Mucosa of rectum (tissue), 2 donors: Measurements from ENCODE around the gene MAP2K2.

Experiments
- H3K27ac ChIP-seq, 2 donors: one replicate each; pipeline ENCODE4 v1.7.0; 2013; ENCODE audit warnings: inconsistent platforms in 2 of 2, low read depth in 2 of 2, low read length in 2 of 2
- H3K27me3 ChIP-seq, 2 donors: one replicate each; pipeline ENCODE4 v1.7.0; 2013; ENCODE audit warnings: low read length in 2 of 2; ENCODE audit not compliant: control insufficient read depth in 2 of 2, insufficient read depth in 2 of 2
- H3K36me3 ChIP-seq, 2 donors: one replicate each; pipeline ENCODE4 v1.7.0; 2013; ENCODE audit warnings: low read length in 2 of 2; ENCODE audit not compliant: control insufficient read depth in 2 of 2, insufficient read depth in 2 of 2
- H3K4me1 ChIP-seq, 2 donors: one replicate each; pipeline ENCODE4 v1.7.0; 2013; ENCODE audit warnings: low read length in 2 of 2, mild to moderate bottlenecking in 1 of 2; ENCODE audit not compliant: control insufficient read depth in 2 of 2, insufficient read depth in 2 of 2
- H3K4me3 ChIP-seq, 2 donors: one replicate each; pipeline ENCODE4 v1.7.0; 2013; ENCODE audit warnings: low read length in 2 of 2
- H3K9ac ChIP-seq, 2 donors: one replicate each; pipeline ENCODE4 v1.7.0; 2013; ENCODE audit warnings: low read length in 2 of 2, low read depth in 1 of 2, mild to moderate bottlenecking in 1 of 2
- H3K9me3 ChIP-seq, 2 donors: one replicate each; pipeline ENCODE4 v1.7.0; 2013; ENCODE audit warnings: low read length in 2 of 2; ENCODE audit not compliant: control insufficient read depth in 2 of 2
- donor health status: healthy.
- donor health status: Normal muscosa, but diverticular disease.

Gene MAP2K2

DNA sequence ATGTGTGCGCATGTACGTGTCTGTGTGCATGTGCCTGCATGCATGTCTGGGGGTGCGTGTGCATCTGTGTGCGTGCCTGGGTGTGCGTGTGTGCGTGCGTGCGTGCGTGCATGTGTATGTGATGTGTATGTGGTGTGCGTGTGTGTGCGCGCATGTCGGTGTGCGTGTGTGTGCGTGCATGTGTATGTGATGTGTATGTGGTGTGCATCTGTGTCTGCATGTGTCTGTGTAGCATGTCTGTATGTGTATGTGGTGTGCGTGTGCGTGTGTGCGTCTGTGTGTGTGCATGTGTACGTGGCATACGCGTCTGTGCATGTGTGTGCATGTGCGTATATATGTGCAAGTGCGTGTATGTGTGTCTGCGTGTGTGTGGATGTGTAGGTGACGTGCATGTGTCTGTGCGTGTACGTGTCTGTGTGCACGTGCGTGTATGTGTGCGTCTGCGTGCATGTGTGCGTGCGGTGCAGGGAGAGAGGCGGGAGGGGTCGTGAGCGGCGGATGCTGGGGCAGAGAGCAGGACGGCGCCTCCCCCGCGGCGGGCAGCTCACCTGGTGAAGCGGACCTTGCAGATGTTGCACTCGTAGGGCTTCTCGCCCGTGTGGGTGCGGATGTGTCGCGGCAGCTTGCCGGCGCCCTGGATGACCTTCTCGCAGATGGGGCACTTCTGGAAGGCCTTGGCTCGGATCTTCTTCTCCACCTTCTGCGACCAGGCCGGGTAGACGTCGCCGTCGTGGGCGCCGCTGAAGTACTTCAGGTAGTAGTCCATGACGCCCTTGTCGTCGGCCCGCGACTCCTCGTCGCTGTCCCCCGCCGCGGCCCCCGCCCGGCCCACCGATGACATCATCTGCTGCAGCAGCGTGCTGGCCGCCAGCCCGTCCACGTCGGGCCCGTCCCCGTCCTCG lies 70.2 kb downstream of the MAP2K2 start:
- peak overlapping the region; percentile 26 to 46 for H3K4me3 ChIP-seq
- H3K27me3 ChIP-seq, result no peaks in the 10 kb centered on the region
- peak overlapping the region; percentile 93 to 96 for H3K27ac ChIP-seq
- H3K36me3 ChIP-seq, result peaks cover 43 to 45% of the 10 kb centered on the region in 2 donors
- H3K4me1 ChIP-seq, result peaks cover 50 to 64% of the 10 kb centered on the region in 2 donors
- peak overlapping the region; percentile 63 to 65 for H3K9ac ChIP-seq
- no peaks in the 10 kb centered on the region for H3K9me3 ChIP-seq

GRCh38 chr19:4052993-4053422 lies 70.9 kb downstream of the MAP2K2 start:
- Histone ChIP-seq H3K27me3 (no peaks in the 10 kb centered on the region), H3K36me3 (peaks cover 46 to 51% of the 10 kb centered on the region in 2 donors), H3K9me3 (no peaks in the 10 kb centered on the region), H3K27ac (peak overlapping the region; percentile 93 to 96), H3K4me3 (peak overlapping the region; percentile 26 to 46), H3K9ac (peak overlapping the region; percentile 63 to 65), H3K4me1 (peaks cover 43 to 59% of the 10 kb centered on the region in 2 donors)

DNA sequence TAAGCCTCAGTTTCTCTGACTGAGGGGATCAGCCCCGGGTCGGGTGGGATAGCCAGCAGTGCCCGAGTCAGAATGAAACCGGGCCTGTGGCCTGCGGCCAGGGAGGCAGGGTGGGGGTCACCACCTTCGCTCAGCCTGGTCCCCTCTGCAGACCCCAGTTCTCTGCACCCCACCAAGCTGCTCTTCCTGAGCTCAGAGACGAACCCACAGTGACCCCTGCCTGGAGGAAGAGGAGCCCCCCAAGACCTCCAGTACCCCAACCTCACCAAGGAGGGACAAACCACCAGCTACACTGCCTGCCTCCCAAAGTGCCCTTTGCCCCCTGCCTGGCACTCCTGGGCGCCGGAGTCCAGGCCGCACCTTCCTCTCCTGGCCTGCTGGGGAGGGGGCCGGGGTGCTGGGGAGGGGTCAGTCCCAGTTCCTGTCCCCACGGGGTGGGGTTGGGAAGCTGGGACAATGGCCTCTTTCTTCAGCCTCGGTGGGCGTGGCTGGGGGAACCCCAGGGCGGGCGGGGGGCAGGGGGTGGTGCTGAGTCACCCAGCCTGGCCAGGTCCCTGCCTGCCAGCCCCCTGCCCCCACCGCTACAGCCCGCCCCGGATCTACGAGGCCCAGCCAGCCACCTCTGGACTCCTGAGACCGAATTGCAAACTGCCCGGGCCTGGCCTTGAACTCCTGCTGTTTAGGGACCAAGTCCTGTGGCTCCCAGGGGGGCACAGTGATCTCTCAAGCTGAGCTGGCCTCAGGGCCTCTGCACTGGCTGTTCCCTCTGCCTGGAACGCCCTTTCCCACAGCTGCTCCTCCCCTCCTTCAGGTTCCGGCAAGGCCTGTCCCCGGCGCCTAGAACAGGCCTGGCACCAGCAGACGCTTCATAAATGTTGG lies 71.6 kb downstream of the MAP2K2 start:
- Histone ChIP-seq H3K4me3 (peak overlapping the region; percentile 44 to 50), H3K9me3 (no peaks in the 10 kb centered on the region), H3K4me1 (peaks cover 40 to 55% of the 10 kb centered on the region in 2 donors), H3K27ac (peak overlapping the region; percentile 93 to 96), H3K27me3 (no peaks in the 10 kb centered on the region), H3K36me3 (peaks cover 48 to 53% of the 10 kb centered on the region in 2 donors), H3K9ac (peak overlapping the region; percentile 65 to 78)

DNA sequence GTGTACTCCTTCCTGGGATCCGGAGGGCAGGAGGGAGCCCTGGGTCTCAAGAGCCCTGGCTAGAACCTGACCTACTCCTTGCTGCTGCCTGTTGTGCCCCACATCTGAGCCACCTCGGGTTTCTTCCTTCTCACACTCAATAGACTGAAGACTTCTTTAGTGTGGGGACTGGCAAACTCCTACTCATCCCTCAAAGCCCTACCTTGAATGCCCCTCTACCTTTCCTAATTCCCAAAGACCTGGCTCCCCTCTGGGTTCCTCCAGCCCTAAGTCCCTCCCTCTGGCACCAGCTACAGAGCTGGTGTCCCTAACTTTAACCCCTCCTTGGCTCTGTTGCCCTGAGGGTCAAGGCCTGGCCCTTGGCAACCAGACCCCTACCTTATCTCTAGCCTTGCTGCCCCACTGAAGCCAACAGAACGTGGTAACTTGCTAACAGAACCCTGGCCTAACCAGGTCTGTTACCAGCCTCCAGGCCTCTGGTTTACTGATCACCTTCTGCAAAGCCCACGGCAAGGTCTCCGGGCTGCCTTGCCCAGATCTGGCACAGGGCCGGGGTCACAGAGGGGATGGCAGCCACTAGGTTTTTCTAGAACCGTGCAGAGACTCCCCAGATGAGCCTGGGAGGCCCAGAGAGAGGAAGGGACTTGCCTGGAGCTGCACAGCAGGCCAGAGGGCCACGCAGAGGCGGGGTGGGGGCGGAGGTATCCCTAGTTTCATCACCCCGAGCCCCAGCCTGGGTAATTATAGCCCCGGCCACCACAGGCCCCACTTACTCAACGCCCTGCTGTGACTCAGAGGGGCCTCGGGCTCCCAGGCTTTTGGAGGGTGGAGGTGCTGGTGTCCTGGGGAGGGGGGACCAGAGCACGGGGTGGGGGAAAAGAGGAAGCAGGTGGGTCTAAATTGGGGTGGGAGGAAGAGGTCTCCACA lies 72.5 kb downstream of the MAP2K2 start:
- peak overlapping the region; percentile 5 to 78 for H3K9ac ChIP-seq
- H3K27me3 ChIP-seq, result no peaks in the 10 kb centered on the region
- peaks cover 48 to 54% of the 10 kb centered on the region in 2 donors for H3K36me3 ChIP-seq
- peak overlapping the region; percentile 93 to 96 for H3K27ac ChIP-seq
- H3K4me1 ChIP-seq, result peaks cover 40 to 55% of the 10 kb centered on the region in 2 donors
- H3K9me3 ChIP-seq, result no peaks in the 10 kb centered on the region
- peak overlapping the region; percentile 44 to 50 for H3K4me3 ChIP-seq

DNA sequence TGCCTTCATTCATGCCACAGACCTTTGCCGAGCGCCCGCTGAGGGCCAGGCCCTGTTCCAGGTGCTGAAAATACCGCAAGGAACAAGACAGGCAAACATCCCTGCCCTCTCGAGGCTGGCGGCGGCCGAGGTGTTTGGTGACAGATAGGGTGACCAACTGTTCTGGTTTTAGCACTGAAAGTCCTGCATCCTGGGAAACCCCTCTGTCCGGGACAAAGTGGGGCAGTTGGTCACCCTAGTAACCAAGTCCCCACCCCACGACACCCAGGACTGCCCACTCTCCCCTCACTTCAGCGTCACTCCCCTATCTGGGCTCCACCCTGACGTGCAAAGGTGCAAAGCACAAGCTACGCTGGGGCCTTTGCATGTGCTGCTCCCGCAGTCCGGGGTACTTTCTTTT lies 74.5 kb downstream of the MAP2K2 start:
- H3K4me3 ChIP-seq, result peak overlapping the region in 1 of 2 donors; percentile 9
- H3K9ac ChIP-seq, result peak overlapping the region in 1 of 2 donors; percentile 40
- H3K27me3 ChIP-seq, result no peaks in the 10 kb centered on the region
- H3K36me3 ChIP-seq, result peaks cover 36 to 45% of the 10 kb centered on the region in 2 donors
- peak overlapping the region; percentile 66 to 87 for H3K27ac ChIP-seq
- peaks cover 29 to 40% of the 10 kb centered on the region in 2 donors for H3K4me1 ChIP-seq
- H3K9me3 ChIP-seq, result no peaks in the 10 kb centered on the region

DNA sequence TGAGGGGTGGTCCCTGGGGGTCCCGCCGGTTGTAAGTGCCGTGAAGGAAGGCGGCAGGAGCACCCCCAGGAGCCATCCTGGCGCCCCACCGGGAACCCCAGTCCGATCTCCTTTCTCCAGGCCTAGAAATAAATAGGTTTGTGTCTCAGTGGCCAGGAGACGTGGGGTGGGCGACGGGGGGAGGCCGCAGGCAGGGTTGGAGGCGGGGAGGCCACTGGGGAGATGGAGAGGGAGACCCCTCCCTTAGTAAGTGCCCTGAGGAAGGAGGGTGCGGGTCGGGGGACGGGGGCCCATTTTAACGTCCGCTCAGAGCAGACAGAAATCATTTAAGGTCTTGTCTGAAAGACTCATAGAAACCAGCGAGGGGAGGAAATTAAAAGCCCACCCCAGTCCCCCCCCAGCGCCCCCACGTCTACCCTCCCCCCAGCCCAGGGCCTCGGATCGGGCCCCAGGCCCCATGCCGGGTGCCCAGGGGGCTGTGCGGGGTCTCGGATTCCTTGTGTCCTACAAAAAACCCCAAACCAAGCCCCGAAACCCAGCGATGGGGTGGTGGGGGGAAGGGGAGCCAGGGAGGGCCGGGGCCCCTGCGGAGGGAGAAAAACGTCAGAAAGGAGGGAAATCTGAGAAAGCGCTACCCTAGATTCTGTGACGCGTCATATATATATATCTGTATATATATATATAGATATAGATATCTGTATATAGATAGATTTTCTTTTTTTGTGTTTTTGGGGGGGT lies 76.8 kb downstream of the MAP2K2 start:
- H3K9ac ChIP-seq, result no peak overlapping the region
- no peaks in the 10 kb centered on the region for H3K9me3 ChIP-seq
- H3K27me3 ChIP-seq, result no peaks in the 10 kb centered on the region
- peaks cover 22 to 31% of the 10 kb centered on the region in 2 donors for H3K36me3 ChIP-seq
- no peak overlapping the region for H3K27ac ChIP-seq
- peaks cover 16 to 29% of the 10 kb centered on the region in 2 donors for H3K4me1 ChIP-seq
- no peak overlapping the region for H3K4me3 ChIP-seq

DNA sequence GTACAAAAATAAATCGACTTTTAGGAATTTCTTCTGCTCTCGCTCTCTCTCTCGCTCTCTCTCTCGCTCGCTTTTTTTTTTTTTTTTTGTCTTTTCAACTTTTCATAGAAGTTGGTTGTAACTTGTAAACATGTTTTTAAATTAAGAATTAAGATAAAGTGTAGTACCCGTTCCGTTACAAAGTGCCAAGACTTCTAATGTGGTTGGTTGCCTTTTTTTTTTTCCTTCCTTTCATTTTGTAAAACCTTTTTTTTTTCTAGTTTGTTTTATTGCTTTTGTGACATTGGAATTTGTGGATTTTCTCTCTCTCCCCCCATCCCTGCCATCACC lies 77.6 kb downstream of the MAP2K2 start:
- no peak overlapping the region for H3K27ac ChIP-seq
- no peak overlapping the region for H3K9ac ChIP-seq
- H3K9me3 ChIP-seq, result no peaks in the 10 kb centered on the region
- H3K4me3 ChIP-seq, result no peak overlapping the region
- H3K4me1 ChIP-seq, result peaks cover 11 to 21% of the 10 kb centered on the region in 2 donors
- no peaks in the 10 kb centered on the region for H3K27me3 ChIP-seq
- peaks cover 23 to 31% of the 10 kb centered on the region in 2 donors for H3K36me3 ChIP-seq

DNA sequence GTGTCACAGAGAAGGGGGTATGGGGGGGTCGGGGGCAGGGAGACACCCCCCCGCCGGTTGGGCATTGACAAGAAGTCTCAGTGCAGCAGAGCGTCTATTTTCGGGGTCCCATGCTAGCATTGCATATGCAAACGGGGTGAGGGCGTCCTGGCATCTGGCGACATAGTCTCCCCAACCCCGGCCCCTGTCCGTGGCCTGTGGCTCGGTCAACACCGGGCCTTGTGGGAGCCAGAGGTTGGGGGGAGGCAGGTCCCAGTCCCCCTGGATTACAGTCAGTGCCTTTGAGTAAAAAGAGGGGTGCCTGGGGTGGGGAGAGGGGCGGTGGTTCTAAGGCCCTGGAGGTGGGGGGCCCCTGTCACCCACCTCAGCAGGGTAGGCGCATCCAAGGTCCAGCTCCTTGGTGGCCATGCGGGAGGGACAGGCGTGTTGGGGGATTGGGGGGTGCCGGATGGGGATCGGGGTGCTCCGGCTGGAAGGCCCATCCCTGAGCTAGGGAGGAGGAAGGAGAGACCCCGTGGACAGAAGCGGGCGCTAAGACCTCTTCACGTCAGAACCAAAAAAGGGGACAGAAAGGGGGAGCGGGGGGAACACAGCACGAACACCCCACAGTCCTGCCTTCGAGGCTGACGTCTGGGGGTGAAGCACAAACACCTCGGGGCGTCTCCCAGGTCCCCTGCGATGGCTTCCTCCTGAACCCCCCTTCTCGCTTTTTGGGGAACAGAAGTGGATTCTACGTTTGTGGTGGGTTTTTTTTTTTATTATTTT lies 78.1 kb downstream of the MAP2K2 start:
- H3K27me3 ChIP-seq, result no peaks in the 10 kb centered on the region
- no peak overlapping the region for H3K9ac ChIP-seq
- no peaks in the 10 kb centered on the region for H3K9me3 ChIP-seq
- peaks cover 7 to 21% of the 10 kb centered on the region in 2 donors for H3K4me1 ChIP-seq
- H3K27ac ChIP-seq, result no peak overlapping the region
- peaks cover 20 to 27% of the 10 kb centered on the region in 2 donors for H3K36me3 ChIP-seq
- no peak overlapping the region for H3K4me3 ChIP-seq
